WI38 (cell line): ENCODE measurements around the gene FRMD7.
"Not testable (repeated sequence)": the region's sequence is repeated elsewhere in the genome, so short reads cannot be mapped to it uniquely, and the experiment has no call there.

Experiments used
- H3K4me3 ChIP-seq: 2 replicates; pipeline ENCODE4 v1.5.1; 2011; ENCODE audit warnings: low read depth, mild to moderate bottlenecking, control low read depth, low read length
- CTCF ChIP-seq: IDR thresholded peaks from 2 replicates; pipeline ENCODE4 v1.5.1; 2012; ENCODE audit warnings: low read depth, mild to moderate bottlenecking, control low read depth, low read length

The FRMD7 gene

GRCh38 chrX:132118358-132118757 is 9.5 kb downstream of the FRMD7 start:
- no peak overlapping the region for H3K4me3 ChIP-seq
- TF ChIP-seq CTCF = no peak

GRCh38 chrX:132115792-132116191 is 12.0 kb downstream of the FRMD7 start:
- H3K4me3 ChIP-seq = no peak overlapping the region
- no peak for TF ChIP-seq CTCF

- H3K4me3 ChIP-seq = no peak overlapping the region
- no peak for TF ChIP-seq CTCF
Measured at GRCh38 chrX:132114607-132115006, 13.2 kb downstream of the FRMD7 start.

GRCh38 chrX:132107291-132107690 is 20.5 kb downstream of the FRMD7 start:
- TF ChIP-seq CTCF = no peak

GRCh38 chrX:132101799-132102198 is 26.0 kb downstream of the FRMD7 start:
- TF ChIP-seq CTCF = no peak
- no peak overlapping the region for H3K4me3 ChIP-seq

More at GRCh38 chrX:132107291-132107690, 20.5 kb downstream of the FRMD7 start:
- H3K4me3 ChIP-seq = no peak overlapping the region

- TF ChIP-seq CTCF = no peak
- no peak overlapping the region for H3K4me3 ChIP-seq
Measured at GRCh38 chrX:132101206-132101605, 26.6 kb downstream of the FRMD7 start.

GRCh38 chrX:132098704-132099103 is 29.1 kb downstream of the FRMD7 start:
- H3K4me3 ChIP-seq = not testable (repeated sequence)

GRCh38 chrX:132094164-132094563 is 33.7 kb downstream of the FRMD7 start:
- no peak for TF ChIP-seq CTCF
- no peak overlapping the region for H3K4me3 ChIP-seq
